Measurements from ENCODE around the gene FAM222A.

DNA sequence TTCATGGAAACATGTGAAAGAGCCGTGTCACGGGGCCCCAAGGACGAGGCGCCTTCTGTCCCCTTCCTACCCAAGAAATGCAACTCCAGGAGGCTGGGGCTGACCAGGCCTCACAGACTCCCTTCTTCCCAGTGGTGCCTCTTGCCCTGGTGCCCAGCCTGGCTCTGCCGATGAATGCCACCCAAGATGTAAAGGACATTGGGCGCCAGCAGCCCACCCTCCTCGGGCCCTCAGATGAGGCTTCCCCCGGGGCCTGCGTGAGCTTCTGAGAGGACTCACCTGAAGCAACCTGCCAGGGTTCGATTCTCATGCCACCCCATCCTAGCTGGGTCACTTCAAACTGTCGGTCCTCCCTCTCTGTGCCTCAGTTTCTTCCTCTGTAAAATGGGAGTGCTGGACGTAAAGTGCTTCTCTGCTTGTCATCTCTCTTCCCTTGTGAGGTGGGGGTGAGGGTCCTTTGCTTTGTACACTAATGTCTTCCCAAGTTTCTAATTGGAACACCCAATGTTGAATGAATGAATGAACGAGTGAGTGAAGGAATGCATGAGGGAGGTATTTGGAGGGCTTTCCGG is 10.8 kb downstream of the FAM222A start:
- TF ChIP-seq SPI1 (IDR thresholded peaks at IDR 0.05; ENCODE audit: borderline replicate concordance, low read depth) (no peak), GABPA (IDR thresholded peaks at IDR 0.05; ENCODE audit: low read depth) (no peak)
- TF ChIP-seq, protein P1, sequence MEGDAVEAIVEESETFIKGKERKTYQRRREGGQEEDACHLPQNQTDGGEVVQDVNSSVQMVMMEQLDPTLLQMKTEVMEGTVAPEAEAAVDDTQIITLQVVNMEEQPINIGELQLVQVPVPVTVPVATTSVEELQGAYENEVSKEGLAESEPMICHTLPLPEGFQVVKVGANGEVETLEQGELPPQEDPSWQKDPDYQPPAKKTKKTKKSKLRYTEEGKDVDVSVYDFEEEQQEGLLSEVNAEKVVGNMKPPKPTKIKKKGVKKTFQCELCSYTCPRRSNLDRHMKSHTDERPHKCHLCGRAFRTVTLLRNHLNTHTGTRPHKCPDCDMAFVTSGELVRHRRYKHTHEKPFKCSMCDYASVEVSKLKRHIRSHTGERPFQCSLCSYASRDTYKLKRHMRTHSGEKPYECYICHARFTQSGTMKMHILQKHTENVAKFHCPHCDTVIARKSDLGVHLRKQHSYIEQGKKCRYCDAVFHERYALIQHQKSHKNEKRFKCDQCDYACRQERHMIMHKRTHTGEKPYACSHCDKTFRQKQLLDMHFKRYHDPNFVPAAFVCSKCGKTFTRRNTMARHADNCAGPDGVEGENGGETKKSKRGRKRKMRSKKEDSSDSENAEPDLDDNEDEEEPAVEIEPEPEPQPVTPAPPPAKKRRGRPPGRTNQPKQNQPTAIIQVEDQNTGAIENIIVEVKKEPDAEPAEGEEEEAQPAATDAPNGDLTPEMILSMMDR (IDR thresholded peaks at IDR 0.05; ENCODE audit: insufficient read depth, low read length) = no peak
- TF ChIP-seq, protein P2, sequence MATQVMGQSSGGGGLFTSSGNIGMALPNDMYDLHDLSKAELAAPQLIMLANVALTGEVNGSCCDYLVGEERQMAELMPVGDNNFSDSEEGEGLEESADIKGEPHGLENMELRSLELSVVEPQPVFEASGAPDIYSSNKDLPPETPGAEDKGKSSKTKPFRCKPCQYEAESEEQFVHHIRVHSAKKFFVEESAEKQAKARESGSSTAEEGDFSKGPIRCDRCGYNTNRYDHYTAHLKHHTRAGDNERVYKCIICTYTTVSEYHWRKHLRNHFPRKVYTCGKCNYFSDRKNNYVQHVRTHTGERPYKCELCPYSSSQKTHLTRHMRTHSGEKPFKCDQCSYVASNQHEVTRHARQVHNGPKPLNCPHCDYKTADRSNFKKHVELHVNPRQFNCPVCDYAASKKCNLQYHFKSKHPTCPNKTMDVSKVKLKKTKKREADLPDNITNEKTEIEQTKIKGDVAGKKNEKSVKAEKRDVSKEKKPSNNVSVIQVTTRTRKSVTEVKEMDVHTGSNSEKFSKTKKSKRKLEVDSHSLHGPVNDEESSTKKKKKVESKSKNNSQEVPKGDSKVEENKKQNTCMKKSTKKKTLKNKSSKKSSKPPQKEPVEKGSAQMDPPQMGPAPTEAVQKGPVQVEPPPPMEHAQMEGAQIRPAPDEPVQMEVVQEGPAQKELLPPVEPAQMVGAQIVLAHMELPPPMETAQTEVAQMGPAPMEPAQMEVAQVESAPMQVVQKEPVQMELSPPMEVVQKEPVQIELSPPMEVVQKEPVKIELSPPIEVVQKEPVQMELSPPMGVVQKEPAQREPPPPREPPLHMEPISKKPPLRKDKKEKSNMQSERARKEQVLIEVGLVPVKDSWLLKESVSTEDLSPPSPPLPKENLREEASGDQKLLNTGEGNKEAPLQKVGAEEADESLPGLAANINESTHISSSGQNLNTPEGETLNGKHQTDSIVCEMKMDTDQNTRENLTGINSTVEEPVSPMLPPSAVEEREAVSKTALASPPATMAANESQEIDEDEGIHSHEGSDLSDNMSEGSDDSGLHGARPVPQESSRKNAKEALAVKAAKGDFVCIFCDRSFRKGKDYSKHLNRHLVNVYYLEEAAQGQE (IDR thresholded peaks at IDR 0.05; ENCODE audit: insufficient replicate concordance, low read depth) = no peak
